Right kidney (tissue), 1 donor: ENCODE data around the gene CCDC116.
"Not testable (repeated sequence)": the region's sequence is repeated elsewhere in the genome, so short reads cannot be mapped to it uniquely, and the experiment has no call there.

Experiments used
- DNase-seq: peaks from one replicate; pipeline ENCODE4 v3.0.0-alpha.2; 2016

CCDC116 gene

DNA sequence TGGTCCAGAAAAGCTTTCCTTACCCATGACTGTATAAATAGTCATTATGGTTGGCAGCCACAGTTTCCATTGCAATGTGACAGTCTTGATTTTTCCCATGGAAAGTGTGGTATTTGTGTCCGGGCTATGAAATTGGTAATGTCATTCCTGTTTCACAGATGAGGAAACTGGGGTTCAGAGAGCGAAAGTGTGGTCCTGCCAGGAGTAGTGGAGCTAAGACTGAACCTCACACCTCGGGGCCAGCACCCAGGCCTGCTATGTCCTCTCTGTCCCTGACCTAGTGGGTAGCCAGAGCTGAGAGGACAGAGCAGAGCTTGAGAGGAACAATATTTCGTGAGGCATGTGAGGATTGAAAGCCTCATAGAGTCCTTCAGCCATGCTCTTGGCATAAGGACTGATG is 1.5 kb upstream of the CCDC116 start:
- DNase-seq, result no peak

DNA sequence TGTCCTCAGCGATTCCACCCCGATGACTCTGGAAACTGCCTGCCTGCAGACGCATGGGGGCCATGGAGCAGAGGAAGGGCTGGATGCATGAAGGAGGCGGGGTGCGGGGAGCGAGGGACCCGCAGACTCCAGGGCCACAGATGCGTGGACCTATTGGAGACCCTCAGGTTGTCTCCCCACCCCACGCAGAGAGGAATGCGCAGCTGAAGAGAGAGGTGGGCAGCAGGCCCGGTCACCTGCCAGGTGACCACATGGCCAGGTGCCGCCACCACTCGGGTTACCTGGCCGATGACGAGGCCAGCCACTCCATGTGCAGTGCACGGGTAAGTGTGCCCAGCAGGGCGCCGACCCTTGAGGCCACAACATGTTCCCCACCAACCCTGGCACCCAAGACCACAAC is 371 bp downstream of the CCDC116 start:
- DNase-seq, result no peak

- DNase-seq, result no peak
Observed at GRCh38 chr22:21633481-21633880, 921 bp downstream of the CCDC116 start.

DNA sequence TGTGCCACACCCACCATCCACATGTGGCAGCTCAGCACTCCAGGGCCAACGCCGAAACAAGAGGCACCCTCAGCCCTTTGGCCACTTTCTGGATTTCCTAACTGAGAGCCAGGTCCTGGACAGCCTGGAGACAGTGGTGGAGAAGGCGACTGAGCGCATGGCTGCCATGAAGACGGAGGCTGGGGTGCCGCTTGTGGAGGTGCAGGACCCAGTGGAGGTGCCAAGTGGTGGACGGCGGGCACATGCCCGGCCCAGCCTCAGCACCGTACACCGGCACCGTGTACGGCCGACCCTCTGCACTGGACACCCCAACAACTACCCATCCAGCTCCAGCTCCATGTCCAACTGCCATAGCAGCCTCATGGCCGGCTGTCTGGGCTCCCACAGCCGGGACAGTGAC is 1.5 kb downstream of the CCDC116 start:
- DNase-seq, result no peak

GRCh38 chr22:21634844-21635243 is 2.3 kb downstream of the CCDC116 start:
- no peak for DNase-seq

DNA sequence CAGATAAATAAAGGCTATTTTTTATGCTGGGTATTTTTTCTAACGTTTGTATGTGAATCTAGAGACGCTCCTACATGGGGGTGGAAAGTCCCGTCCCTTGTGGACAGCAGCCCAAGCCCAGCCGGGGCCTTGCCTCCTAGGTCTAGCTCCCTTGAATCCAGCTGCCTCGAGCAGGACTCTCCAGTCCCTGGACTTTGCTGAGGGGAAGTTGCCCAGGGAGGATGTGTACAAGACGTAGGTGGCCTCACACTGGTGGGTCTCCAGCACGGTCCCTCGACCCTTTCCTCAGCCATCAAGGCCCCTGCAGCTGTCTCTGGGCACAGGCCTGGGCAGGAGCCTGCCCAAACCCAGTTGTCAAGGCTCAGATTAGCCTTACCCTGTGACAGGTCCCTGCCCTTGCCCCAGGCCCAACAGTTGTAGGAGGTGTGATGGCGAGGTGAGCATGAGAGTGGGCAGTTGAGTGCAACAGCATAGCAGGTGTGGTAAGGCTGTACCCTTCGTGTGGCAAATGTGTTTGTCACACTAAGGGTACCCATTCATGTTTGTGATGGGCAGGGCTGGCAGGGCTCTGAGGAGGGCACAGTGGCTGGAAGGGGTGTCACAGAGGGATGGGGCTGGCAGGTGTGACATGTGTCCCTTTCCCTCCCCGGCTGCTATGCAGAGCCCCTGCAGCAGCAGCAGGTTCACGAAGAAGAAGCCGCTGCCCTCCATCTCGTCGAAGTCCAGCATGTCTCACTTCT is 3.4 kb downstream of the CCDC116 start:
- DNase-seq, result no peak

DNA sequence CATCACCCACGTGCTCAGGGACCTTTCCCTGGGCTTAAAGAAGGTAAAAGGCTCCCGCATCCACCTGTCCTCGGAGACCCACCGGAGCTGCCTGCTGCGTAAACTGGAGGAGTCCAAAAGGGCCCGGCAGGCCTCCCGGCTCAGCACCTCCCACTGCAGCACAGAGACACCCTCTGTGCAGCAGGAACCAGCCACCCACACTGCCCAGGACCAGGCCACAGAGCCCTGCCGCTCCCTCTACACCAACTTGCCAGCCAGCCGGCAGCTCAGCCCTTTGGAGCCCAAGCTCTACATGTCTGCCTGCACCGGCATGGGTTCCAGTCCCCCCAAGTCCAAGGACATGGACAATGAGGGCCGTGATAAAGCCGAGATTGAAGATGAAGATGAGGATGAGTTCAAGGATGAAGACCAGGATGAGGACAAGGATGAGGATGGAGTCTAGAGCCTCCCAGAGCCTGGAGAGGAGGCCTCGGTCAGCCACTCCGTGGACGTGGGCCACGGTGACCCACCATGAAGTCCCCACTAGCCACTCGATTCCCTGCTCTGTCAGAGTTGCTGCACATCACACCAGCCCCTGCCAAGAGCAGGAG is 4.2 kb downstream of the CCDC116 start:
- DNase-seq, result no peak

DNA sequence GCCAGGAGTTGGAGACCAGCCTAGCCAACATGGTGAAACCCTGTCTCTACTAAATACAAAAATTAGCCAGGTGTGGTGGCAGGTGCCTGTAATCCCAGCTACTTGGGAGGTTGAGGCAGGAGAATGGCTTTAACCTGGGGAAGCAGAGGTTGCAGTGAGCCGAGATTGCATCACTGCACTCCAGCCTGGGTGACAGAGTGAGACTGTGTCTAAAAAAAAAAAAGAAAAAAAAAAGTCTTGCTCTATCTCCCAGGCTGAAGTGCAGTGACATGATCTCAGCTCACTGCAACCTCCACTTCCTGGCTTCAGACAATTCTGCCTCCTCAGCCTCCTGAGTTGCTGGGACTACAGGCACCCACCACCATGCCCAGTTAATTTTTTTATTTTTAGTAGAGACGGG is 4.9 kb downstream of the CCDC116 start:
- not testable (repeated sequence) for DNase-seq

GRCh38 chr22:21639359-21639758 is 6.8 kb downstream of the CCDC116 start:
- no peak for DNase-seq

DNA sequence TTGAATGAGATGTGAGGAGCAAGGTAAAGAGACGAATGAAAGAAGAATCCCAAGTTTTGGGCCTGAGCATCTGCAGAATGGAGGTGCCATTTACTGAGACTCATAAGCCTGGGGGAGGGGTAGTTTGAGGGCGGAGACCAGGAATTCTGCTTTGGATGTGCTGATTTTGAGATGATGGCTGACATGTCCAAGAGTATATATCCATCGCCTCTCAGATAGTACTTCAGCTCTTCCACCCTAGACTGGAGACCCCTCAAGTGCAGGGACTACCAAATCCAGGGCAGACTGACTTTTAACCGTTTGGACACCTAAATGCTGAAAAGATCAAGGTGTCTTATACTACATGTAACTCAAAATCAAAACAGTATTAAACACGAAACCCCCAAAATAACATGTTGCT is 8.2 kb downstream of the CCDC116 start:
- no peak for DNase-seq

GRCh38 chr22:21641417-21641788 is 8.8 kb downstream of the CCDC116 start:
- no peak for DNase-seq

- DNase-seq, result peak; percentile 97
Observed at GRCh38 chr22:21641789-21642583, 9.4 kb downstream of the CCDC116 start, which contains the start of gene SDF2L1. TSS of gene SDF2L1 (plus strand) at chr22:21642302. CDS start at chr22:21642337, 35 bp downstream.

DNA sequence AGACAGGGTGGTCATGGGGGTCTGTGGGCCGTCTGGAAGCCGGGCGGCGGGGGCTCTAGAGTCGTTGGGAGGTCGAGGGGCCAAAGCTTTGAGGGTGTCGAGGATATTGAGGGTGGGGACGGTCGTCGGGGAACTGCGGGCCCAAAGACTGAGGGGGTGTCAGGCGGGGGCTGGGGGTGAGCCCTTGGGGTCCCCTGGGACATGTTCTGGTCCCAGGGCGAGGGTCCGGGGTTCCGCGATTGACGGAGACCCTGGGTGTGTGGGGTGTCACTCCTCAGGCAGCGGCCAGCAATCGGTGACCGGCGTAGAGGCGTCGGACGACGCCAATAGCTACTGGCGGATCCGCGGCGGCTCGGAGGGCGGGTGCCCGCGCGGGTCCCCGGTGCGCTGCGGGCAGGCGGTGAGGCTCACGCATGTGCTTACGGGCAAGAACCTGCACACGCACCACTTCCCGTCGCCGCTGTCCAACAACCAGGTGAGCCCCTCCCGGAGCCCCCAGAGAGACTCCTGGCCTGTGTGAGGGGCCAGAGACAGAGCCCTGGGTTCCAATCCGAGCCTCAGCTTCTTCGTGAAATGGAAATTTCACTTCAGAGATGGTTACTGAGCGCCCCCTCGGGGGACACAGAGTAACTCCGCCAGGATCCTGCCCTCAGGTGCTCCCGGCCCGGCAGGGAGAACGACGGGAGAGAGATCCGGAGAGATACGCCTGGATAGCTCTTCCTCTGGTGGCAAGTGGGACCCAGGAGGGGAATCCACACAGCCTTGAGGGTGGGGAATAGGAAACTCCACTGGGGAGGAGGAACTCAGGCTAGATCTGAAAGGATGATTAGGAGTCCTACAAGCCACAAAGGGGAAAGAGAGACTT is 10.3 kb downstream of the CCDC116 start:
- DNase-seq, result peak; percentile 70

GRCh38 chr22:21643533-21644357 is 11.2 kb downstream of the CCDC116 start:
- no peak for DNase-seq

DNA sequence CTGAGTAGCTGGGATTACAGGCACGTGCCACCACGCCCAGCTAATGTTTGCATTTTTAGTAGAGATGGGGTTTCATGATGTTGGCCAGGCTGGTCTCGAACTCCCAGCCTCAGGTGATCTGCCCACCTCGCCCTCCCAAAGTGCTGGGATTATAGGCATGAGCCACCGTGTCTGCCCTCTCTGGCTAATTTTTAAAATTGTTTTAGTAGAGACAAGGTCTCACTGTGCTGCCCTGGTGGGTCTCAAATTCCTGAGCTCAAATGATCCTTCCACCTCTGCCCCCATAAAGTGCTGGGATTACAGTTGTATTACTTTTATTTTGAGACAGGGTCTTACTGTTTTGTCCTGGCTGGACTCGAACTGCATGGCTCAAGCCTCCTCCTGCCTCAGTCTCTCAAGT is 13.0 kb downstream of the CCDC116 start:
- not testable (repeated sequence) for DNase-seq

GRCh38 chr22:21646608-21647590 is 14.3 kb downstream of the CCDC116 start:
- peak; percentile 57 for DNase-seq

DNA sequence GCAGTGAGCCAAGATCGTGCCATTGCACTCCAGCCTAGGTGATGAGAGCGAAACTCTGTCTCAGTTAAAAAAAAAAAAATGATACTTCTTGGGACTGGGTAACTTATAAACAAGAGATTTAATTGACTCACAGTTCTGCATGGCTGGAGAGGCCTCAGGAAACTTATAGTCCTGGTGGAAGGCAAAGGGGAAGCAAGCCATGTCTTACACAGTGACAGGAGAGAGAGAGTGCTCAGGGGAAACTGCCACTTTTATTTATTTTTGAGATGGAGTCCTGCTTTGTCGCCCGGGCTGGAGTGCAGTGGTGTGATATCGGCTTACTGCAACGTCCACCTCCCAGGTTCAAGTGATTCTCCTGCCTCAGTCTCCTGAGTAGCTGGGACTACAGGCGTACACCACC is 17.7 kb downstream of the CCDC116 start:
- DNase-seq, result no peak

DNA sequence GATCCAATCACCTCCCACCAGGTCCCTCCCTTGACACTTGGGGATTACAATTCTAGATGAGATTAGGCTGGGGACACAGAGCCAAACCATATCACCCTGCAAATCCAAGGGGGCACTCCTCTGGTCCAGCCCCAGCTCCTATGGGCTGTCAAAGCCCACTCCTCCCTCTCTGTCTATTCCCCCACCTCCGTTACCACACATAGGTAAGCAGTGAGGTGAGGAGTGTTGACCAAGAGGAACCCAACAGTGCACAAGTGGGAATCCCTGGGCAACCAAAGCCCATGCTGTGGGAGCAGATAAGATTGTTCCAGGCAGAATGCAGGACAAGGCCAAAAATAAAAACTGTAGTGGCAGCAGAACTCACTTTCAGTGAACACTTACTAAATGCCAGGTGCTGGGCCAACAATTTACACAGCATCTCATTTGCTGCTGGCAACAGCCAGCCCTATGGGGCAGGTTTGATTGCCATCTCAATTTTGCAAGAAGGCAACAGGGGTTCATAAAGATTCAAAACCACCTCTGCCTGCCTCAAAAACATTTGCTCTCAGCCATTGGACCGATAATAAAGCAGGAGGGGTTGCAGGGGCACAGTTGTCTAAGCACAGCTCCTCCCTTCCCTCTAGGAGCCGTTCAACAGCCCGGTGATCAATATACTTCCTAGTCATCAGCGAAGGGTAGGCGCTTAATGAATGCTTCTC is 18.4 kb downstream of the CCDC116 start:
- DNase-seq, result no peak

- DNase-seq, result peak; percentile 82
Observed at GRCh38 chr22:21651521-21652009, 19.0 kb downstream of the CCDC116 start.
